Measurements from ENCODE around the gene SDF2.

The SDF2 gene, protein sequence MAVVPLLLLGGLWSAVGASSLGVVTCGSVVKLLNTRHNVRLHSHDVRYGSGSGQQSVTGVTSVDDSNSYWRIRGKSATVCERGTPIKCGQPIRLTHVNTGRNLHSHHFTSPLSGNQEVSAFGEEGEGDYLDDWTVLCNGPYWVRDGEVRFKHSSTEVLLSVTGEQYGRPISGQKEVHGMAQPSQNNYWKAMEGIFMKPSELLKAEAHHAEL

GRCh38 chr17:28661635-28662526 is at the start of gene SDF2, which contains the start of gene SUPT6H:
Gene SDF2 (minus strand): TSS chr17:28661906. CDS start chr17:28661876, 30 bp downstream.
Gene SUPT6H (plus strand): TSS chr17:28662205. CDS start chr17:28673402, 11,197 bp downstream.
- DNase-seq (ENCODE audit: low spot score), result peak; percentile 96

GRCh38 chr17:28710861-28711722 is 49.4 kb upstream of the SDF2 start:
- DNase-seq (ENCODE audit: low spot score), result peak; percentile 95

- DNase-seq (ENCODE audit: low spot score), result no peak
Measured at GRCh38 chr17:28707339-28707720, 45.6 kb upstream of the SDF2 start.

GRCh38 chr17:28706471-28707338 is 45.0 kb upstream of the SDF2 start:
- no peak for DNase-seq (ENCODE audit: low spot score)

DNA sequence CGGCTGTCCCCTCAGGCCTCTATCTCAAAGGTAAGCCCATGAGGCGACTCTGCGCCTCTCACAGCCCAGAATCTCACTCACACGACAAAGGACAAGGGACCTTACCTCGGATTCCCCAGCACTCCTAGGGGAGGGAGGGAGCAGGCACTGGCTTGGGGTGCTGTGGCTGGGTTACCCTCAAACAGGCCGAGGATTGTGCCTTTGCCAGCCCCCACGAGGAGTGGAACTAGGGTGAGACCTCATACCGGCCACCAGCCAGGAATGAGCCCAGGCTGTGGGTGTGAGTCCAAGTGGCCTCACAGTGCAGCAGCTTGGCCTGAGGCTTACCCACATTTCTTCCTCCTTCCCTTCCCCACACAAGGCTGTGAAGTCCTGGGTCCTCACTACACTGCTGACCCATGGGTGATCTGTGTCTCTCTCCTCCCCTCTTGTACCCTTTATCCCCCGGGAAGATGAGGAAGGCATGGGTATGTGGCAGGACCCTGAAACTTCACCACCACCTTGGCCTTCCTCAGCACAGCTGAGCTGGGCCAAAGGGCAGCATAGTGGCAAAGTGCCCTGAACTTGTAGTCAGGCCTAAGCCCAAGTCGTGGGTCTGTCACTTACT is 44.1 kb upstream of the SDF2 start:
- DNase-seq (ENCODE audit: low spot score), result no peak

- DNase-seq (ENCODE audit: low spot score), result no peak
Measured at GRCh38 chr17:28705074-28705659, 43.5 kb upstream of the SDF2 start.

DNA sequence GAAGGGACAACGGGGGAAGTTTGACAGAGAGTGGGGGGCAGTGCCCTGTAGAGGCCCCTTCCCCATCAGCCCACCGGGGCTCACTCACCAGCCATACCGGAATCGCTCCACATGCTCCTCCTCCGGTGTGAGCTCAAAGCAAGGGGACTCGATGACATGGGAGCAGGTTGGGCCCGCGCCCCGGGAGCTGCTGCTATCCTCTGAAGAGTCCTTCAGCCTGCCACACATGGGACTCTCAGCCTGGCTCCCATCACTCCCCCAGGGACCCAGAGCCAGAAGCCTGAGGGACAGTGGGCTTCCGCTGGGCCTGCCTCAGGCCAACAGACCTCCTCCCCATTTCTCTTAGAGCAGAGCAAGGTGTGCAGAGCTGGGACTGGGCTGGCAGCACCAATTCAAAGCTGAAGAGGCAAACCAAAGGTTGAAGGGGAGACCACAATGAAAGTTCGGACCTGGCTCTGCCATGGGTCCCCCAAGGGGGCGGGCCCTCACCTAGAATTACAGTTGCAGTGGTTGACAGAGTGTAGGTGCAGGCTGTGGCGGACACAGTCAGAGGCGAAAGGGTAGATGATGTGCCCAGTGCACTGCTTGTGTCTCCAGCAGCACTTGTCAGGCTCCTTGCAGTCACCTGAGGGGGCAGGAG is 42.6 kb upstream of the SDF2 start:
- DNase-seq (ENCODE audit: low spot score), result no peak

DNA sequence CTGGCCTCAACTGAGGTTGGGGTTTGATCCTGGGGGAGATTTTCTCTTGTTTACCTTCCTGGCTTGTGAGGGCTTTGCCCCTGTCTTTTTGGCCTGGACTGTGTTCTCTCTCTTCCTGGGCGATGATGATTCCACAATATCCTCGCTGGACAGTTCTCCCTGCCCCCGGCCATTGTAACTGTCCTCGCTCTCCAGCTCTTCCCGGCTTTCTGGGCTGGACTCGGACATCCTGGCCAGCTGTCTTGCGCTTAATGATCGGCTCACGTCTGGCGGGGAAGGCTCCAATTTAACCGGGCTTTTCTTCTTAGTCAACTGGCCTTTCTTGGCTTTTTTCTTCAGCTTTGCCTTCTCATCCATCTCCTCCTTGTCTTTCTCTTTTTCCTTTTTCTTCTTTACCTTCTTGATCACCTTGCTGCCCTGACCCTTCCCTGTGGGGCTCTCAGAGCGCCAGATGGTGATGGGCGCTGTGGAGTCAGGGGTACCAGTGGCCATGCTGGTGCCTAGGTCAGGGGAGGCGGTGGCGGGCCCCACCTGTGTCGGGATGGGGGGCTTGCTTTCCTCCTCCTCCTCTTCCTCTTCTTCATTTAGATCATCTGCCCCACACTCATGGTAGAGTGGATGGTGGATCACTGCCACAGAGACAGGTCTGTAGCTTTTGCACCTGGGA is 42.0 kb upstream of the SDF2 start:
- DNase-seq (ENCODE audit: low spot score), result no peak

DNA sequence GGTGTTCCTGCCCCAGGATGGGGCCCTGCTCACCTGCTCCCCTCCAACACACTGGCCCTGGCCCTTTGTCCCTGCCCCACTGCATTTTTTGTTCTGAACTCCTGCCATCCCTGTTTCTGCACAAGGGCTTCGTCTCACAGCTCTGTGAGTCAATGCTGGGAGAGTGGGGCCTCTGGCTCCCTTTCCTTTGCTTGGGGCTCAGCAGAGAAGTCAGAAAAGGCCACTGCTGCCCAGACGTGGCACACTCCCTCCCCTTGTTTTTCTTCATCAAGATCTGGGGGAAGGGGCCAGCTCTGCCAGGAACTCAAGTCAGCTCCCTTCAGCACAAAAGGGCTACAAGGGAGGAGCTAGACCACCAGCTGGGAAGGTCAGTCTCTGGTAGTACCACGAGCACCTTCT is 41.0 kb upstream of the SDF2 start:
- no peak for DNase-seq (ENCODE audit: low spot score)

DNA sequence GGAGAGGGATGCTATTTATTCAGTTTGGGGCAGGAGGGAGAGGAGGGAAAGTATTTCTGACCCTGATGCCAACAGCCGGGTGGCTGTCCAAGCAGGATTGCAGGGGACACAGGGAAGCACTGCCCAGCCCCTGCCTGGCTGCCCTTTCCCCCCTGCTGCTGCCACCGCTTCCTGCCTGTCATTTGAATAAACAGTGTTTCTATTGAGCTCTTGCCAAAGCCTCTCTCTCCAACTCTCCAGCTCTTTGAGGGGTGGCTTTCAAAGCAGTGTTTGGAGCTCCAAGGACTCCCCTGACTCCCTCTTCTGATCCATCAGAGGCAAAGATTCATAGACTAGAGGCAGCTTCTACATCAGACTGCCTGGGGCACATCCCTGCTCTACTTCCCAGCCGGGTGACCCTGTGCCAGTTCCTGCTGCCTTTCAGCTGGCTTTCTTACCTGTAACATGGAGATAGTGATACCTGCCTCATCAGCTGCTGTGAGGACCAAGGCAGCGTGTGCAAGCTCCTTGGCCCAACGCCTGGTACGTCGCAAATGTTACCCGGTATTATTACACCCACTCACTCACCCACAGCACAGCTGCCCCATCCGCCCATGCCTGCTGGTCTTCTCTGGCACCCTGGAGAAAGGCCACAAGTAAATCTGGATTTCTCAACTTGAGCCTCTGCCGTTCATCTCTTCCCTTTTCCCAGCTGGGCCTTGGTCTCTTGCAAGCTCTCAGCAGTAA is 40.5 kb upstream of the SDF2 start:
- DNase-seq (ENCODE audit: low spot score), result no peak

- DNase-seq (ENCODE audit: low spot score), result no peak
Measured at GRCh38 chr17:28700830-28701492, 39.3 kb upstream of the SDF2 start.

DNA sequence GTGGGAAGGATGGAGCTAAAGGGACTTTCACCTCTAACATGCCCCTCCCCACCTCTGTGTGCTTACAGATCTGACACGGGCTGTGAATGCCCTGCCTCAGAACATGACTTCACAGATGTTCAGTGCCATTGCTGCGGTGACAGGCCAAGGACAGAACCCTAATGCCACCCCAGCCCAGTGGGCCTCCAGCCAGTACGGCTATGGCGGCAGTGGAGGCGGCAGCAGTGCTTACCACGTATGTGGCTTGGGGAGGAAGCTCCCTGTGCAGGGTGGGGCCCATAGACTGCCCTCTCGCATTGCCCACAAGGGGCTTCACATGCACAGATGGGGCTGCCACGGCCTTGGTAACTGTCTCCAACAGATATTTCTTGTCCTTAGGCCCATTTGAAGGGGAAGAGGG is 38.6 kb upstream of the SDF2 start:
- no peak for DNase-seq (ENCODE audit: low spot score)

DNA sequence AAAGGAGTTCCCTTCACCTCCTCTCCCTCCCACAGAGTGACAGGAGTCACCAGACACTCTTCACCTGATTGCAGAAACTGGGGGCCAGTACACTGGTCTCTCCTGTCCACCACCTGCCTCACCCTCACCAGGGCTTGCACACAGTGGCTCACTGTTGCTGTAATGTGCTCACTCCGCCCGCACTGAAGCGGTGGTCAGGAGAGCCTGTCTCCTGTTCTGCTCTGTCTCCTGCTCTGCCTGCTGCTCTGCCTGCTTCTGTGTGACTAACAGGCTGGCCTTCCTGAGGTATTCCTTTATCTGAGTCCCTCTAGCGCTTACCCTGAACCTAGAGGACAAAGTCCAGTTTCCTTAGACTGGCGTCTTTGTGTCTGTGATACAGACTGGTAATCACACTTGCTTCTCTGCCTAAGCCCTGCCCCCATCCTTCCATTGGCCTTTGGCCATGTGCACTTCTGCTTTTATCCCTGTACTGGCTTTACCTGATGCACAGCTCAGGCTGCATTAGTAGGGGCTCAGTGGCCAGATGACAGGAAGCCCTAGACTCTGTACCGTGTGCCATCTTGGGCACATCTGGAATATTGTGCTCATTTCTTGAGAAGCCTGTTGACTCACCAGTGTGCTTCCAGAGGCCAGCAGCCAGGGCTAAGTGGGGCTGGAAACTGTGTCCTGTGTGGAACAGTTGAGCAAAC is 36.7 kb upstream of the SDF2 start:
- no peak for DNase-seq (ENCODE audit: low spot score)

- no peak for DNase-seq (ENCODE audit: low spot score)
Measured at GRCh38 chr17:28693869-28694268, 32.2 kb upstream of the SDF2 start.

- no peak for DNase-seq (ENCODE audit: low spot score)
Measured at GRCh38 chr17:28689011-28689410, 27.3 kb upstream of the SDF2 start.

GRCh38 chr17:28688481-28688880 is 26.8 kb upstream of the SDF2 start:
- no peak for DNase-seq (ENCODE audit: low spot score)

DNA sequence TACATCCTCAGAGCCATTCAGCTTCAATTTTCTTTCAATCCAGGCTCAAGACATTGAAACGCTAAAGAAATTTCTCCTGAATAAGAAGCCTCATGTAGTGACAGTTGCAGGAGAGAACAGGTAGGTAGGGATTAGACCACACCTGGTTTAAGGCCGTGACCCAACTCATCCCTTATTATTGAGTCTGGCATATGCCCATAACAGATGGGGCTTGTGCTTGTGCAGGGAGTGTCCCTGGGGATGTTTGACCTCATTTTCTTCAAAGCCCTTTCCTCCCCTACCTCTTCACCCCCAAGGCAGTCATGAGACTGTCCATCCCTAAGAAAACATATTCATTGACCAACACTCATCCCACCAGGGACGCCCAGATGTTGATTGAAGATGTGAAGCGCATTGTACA is 24.6 kb upstream of the SDF2 start:
- no peak for DNase-seq (ENCODE audit: low spot score)

DNA sequence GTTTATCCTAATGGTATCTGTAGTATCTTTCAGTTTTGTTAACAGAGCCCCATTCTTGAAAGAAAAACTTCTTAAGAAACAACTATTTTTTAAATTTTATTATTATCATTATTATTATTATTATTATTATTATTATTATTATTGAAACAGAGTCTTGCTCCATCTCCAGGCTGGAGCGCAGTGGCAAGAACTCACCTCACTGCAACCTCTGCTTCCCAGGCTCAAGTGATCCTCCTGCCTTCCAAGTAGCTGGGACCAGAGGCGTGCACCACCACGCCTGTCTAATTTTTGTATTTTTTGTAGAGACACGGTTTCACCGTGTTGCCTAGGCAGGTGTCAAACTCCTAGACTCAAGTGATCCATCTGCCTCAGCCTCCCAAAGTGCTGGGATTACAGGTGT is 23.7 kb upstream of the SDF2 start:
- DNase-seq (ENCODE audit: low spot score), result no peak

All from iPS-NIHi11 (cell line).